Cardiac septum (tissue), 1 donor: Measurements from ENCODE around the gene EXOSC10. TPM values are rescaled to one million over a fixed set of nuclear protein-coding genes. Genes with fewer than 3 reads are reported as not detected.
"Not testable (repeated sequence)": the region's sequence is repeated elsewhere in the genome, so short reads cannot be mapped to it uniquely, and the experiment has no call there.

Experiments used
- DNase-seq: peaks from one replicate; pipeline ENCODE4 v3.0.0-alpha.2; 2020; ENCODE audit warnings: low spot score
- intact Hi-C: fragments of 100-400 bp; cut with DNase I; formaldehyde crosslinking; loops from one replicate; pipeline ENCODE4 v1.14.0; 2022
- total RNA-seq: library from RNA; stranded (reverse); fragmentation: NEBNext Ultra II Directional; extraction: Animal tissue kit (Norgen Biotek cat#: 25700); gene quantifications from one replicate; pipeline ENCODE4 v1.2.1, GENCODE V29; 2021
- donor health status: DM: no; HTN: no; CAD: no.

The EXOSC10 gene
- total RNA-seq, 1 donor from 2014 or later: 22.5 TPM

DNA sequence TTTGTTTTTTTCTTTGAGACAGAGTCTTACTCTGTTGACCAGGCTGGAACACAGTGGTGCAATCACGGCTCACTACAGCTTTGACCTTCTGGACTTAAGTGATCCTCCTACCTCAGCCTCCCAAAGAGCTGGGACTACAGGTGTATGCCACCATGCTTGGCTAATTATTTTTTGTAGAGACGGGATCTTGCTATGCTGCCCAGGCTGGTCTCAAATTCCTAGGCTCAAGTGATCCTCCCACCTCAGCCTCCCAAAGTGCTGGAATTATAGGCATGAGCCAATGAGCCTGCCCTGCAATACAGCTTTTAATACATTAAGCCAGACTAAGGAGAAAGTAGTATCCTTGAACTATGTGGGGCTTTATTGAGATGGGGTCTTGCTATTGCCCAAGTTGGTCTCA lies 16.6 kb upstream of the EXOSC10 start:
- DNase-seq: no peak
- intact Hi-C loops: no loop called here

DNA sequence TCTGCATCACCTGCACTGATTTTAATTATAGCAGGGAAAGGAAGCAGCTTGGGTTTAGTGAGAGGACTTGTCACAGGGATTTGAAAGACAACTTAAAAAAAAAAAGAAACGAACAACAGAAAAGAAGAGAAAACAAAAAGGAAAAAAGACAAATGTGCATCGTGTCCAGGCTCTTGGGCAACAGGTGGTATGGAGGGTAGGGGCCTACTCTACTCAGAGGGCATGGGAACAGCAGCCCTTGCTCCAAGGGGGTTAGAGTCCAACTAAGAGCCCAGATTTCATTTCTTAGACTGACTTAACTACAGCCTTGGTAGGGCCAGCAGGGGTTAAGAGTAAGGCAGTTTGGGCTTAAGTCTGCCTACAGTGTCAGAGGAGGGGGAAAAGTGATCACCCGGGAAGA lies 15.3 kb upstream of the EXOSC10 start:
- DNase-seq: no peak
- intact Hi-C loops: no loop called here

DNA sequence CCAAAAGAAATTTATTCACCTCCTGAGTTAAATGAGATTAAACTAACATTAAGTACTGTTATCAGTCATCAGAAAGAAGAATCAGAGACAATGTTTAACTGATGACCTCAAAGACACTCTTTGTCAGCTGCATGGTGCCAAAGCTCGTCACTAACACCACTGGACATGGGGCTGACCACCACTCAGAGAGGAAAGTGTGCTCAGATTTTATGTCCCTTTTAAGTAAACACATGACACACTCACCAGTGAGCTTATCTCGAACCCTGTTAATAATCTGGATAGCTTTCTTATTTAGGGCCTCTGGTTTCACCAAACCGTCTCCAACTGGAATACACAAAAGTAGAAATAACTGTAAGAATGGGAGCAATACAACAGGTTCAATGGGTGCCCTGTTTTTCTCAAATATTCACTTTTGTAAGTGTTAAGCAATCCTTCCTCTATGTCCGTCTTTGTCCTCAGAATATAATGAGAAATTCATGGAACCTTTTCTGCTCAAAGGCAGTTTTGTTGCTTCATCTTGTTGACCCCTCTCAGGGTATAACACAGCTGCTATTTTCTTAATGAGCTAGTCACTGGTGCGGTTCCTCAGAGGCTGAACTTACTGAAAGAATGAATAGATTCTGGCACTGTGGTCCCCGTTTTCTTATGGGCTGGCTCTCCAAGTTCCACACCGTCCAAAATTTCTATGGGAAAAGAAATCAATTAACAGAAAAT lies 9.5 kb upstream of the EXOSC10 start:
- DNase-seq: no peak
- intact Hi-C loops: no loop called here

DNA sequence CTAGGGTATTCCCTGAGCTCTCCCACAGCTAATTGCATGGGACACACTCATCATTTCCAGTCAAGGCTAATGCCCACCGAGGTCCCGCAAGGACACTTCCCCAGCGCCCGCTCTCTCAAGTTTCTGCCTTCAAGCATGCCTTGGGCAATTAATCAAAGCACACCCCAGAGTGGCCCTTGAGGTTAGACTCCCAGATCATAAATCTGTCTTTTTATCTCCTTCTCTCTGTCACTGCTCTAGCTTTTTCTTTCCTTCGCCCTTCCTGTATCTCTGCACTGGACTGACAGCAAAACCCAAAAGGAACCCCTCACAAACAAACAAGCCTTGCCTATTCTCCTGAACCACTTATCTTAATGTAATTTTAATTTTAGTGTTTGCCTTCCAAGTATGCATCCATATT lies 7.9 kb upstream of the EXOSC10 start:
- intact Hi-C loops: no loop called here

DNA sequence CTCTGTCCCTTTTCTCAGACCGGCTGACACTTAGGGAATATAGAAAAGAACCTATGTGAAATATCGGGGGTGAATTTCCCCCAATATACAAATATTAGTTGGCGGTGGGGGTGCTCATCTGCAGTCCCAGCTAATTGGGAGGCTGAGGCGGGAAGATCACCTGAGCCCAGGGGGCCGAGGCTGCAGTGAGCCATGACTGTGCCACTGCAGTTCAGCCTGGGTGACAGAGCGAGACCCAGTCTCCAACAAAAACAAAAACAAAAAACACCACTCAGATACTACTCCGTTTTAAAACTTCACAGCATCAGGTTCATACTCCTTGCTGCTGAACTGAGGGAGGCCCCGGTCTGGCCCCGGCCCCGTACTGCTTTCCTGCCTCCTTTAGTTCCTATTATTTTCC lies 5.9 kb upstream of the EXOSC10 start:
- DNase-seq: no peak
- intact Hi-C loops: no loop called here

More for the DNA sequence above, 7.9 kb upstream of the EXOSC10 start:
- no peak for DNase-seq

DNA sequence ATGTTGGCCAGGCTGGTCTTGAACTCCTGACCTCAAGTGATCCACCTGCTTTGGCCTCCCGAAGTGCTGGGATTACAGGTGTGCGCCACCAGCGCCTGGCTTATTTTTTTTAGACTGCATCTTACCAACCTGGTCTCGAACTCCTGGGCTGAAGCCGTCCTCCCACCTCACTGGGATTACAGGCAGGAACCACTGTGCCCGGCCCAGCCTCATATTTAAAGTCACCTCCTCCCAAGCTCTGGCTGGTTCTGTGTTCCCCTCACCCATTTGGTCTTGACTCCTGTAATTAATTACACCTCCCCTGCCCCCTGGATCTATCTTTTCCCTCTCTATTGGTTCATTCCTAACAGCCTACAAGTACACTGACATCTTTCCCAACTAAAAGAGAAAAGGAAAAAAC lies 1.7 kb upstream of the EXOSC10 start:
- DNase-seq: no peak
- intact Hi-C loops: no loop called here

DNA sequence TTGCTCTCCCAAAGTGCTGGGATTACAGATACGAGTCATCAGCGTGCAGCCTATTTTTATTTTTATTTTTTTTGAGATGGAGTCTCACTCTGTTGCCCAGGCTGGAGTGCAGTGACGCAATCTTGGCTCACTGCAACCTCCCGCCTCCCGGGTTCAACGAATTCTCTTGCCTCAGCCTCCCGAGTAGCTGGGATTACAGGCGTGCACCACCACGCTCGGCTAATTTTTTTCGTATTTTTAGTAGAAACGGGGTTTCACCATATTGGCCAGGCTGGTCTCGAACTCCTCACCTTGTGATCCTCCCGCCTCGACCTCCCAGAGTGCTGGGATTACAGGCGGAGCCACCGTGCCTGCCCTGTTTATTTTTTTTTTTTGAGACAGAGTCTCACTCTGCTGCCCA lies 1.1 kb upstream of the EXOSC10 start:
- intact Hi-C loops: loop anchor here (1.0 kb wide), 1 partner anchor 41 kb away; the partner anchor contains the start of gene SRM
- DNase-seq: not testable (repeated sequence)

DNA sequence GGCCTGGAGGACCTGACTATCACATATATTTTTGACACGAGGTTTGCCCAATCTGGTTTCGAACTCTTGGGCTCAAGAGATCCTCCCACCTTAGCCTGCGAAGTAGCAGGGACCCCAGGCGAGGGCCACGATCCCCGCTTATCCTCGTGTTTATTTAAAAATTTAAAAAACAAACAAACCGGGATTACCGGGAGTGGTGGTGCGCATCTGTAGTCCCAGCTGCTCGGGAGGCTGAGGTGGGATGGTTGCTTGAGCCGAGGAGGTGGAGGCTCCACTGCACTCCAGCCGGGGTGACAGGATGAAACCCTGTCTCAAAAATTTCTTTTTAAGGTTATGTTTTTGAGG lies 452 bp upstream of the EXOSC10 start:
- intact Hi-C loops: loop anchor here (1.0 kb wide), 1 partner anchor 40 kb away; the partner anchor contains the start of gene SRM
- no peak for DNase-seq

DNA sequence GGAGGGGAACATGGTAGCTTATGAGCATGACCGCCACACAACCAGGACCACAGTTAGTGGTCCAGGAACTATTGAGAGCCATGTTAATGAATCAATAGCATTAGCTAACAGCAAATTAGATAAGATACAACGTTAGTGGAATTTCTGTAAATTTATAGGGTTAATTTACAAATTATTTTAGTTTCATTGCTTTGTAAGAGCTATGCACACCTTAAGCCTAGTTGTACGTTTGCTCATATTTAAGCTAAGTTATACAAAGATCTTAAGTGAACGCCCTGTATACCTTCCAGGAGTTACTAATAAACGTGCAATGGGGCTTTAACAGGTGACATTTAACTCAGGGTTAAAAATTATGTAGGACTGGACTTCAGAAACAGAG lies 749 bp downstream of the EXOSC10 start:
- intact Hi-C loops: no loop called here
- DNase-seq: no peak

DNA sequence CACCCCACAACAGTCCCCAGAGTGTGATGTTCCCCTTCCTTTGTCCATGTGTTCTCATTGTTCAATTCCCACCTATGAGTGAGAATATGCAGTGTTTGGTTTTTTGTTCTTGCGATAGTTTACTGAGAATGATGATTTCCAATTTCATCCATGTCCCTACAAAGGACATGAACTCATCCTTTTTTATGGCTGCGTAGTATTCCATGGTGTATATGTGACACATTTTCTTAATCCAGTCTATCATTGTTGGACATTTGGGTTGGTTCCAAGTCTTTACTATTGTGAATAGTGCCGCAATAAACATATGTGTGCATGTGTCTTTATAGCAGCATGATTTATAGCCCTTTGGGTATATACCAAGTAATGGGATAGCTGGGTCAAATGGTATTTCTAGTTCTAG lies 15.9 kb downstream of the EXOSC10 start:
- intact Hi-C loops, DNase-seq: not testable (repeated sequence)

DNA sequence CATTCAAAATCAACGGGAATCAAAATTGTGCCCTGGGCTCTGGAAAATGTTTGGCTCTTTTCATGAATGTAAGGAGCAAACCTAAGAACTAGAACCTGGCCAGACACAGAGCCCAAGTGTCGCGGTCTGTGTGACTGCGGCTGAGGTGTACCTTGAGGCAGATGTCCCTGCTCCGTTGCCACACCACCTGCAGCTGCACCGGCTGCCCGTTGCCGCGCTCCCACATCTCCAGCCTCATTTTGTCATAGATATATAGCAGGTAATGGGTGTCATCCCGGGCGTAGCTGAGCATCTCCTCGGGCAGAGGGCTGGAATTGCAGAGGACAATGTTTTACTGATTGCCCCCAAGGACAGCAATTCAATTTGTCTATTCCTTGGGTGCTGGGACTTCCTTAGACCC lies 18.7 kb downstream of the EXOSC10 start:
- intact Hi-C loops: no loop called here
- DNase-seq: no peak

DNA sequence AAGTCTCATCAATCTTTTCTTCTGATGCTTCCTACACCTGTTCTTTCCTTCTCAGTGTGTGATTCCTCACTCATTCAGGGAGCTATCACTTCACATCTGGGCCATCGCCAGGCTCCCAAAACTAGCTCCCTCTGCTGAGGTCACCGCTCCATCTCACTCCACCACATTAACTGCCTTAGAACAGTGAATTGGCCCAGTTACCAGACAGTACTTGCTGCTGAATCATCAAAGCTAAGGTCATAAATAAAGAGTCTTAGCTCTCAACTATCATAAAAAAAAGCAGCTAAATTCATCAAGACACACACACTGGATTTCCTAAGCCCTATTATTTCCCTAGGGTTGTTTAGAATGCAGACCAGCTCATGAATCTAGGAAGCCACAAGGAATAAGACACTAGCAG lies 21.0 kb downstream of the EXOSC10 start:
- intact Hi-C loops: no loop called here
- no peak for DNase-seq

DNA sequence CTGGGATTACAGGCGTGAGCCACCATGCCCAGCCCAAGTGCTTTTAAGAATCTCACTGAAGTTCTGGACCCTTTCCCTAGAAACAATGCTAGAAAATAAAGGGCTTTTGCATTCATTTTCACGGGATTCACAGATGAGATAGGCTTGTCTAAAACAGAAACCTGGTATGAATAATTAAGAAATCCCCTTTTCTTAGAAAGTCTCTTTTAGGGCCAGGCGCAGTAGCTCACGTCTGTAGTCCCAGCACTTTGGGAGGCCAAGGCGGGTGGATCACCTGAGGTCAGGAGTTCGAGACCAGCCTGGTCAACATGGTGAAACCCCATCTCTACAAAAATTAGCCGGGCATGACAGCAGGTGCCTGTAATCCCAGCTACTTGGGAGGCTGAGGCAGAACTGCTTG lies 26.3 kb downstream of the EXOSC10 start:
- intact Hi-C loops, DNase-seq: not testable (repeated sequence)

DNA sequence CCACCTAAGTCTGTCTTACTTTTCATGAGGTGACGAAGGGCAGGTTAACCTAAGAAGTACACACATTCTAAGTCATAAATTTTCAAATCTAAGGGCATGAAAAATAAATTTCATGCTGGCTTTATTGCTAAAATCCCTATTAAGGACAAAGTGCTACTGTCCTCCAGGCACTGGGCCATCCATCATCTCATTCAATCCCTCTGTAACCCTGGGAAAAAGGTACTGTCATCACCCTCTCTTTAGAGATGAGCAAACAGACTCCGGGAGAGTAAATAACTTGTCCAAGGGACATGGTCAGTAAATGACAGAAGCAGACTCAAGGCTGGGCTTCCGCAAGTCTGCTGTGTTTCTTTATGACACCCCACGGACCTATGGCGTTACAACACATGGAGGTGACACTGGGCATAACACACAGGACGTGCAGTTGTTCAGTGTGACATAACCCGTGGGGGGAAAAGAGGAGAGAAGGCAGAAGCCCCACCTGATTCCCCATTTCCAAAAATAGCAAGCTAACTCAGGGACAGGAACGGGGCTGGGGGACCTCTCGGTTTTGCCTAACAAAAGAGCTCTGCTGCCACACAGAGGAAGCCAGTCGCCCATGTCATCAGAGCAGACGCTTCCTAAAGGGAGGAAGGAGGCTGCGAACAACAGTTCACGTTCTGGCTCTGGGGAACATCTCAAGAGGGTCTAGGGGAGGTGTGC lies 27.3 kb downstream of the EXOSC10 start:
- no peak for DNase-seq
- intact Hi-C loops: no loop called here

DNA sequence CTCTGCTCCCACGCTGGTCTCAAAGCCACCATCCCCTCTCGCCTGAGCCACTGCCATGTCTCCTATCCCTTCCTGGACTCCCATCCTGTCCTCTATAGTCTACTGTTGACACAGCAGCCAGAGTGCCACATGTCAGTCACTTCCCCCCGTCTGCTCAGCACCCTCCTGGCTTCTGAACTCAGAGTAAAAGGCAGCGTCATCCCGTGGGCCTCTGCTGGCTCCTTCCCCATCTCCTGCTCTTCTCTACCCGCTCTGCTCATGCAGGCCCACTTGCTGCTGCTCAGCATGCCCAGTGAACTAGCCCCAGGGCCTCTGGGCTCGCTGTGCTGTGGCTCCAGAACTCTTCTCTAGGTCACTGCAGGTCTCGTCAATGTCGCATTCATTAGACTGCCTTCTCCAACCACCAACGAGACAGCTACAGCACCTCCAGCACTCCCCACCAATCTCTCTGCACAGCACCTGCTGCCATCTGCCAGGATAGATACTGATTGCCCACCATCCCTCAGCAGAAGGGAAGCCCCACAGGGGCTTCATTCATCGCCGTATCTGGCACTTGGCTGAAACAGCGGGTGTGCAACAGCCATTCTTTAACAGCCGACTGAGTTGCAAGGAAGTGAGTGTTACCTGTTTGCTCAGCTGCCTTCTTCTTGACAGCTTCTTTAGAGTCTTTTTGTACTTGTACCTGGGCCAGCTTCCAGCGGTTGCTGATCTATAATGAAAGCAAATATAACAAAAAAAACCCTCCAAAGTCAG lies 28.0 kb downstream of the EXOSC10 start:
- no peak for DNase-seq
- intact Hi-C loops: no loop called here

DNA sequence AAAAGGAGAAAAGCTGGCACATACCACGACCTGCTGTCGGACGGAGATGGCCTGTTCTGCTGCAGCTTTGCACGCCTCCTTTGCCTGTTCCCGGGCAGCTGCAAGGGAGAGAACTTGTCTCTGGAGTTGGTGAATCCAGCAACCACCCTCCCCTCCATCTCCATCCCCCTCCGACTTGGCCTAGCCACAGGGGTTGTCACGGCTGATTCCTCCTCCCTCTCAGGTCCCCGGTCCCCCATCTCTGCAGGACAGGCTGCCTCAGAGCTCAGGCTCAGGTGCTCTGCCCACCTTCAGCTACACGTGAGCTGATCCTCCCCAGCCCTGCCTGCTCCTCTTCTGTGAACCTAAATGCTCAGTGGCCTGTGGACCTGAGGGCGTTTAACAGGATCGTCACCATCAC lies 28.8 kb downstream of the EXOSC10 start:
- no peak for DNase-seq
- intact Hi-C loops: no loop called here

DNA sequence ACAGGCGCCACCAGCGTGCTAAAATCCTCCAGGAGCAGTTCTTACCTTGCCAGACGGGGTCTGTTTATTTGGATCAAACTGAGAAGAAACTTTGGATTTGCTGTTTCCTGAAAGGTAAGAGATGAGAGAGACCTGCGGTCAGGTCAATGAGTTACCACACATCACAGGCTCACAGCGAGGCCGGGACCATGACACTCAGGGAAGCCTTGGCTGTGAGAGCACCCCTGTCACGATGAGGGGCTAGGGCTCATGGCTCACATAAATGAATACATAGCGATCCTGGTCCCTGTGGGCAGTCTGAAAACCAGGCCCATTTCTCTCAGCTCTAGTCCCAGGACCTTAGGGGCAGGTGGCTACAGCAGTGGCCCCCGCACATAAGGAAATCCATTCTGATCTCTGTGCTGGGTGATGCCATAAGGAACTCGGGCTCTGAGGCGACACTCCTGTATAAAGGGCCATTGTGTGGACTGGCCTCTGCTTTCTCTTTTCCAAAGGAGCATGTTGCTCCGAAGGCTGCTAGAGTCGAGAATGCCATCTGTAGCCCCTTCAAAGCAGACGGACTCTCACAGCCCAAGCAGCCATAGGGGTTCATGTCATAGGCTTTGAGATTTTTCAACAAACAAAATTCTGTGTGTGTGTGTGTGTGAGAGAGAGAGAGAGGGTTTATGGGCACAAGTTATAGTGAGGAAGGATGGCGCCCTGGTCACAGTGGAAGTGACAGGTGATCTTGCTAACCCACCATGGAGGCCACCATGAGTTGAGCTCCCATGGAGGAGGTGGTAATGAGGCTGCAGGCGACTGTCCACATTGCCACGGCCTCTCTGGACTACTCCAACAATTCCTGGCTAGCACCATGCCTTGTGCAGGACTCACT lies 30.8 kb downstream of the EXOSC10 start:
- no peak for DNase-seq
- intact Hi-C loops: no loop called here

DNA sequence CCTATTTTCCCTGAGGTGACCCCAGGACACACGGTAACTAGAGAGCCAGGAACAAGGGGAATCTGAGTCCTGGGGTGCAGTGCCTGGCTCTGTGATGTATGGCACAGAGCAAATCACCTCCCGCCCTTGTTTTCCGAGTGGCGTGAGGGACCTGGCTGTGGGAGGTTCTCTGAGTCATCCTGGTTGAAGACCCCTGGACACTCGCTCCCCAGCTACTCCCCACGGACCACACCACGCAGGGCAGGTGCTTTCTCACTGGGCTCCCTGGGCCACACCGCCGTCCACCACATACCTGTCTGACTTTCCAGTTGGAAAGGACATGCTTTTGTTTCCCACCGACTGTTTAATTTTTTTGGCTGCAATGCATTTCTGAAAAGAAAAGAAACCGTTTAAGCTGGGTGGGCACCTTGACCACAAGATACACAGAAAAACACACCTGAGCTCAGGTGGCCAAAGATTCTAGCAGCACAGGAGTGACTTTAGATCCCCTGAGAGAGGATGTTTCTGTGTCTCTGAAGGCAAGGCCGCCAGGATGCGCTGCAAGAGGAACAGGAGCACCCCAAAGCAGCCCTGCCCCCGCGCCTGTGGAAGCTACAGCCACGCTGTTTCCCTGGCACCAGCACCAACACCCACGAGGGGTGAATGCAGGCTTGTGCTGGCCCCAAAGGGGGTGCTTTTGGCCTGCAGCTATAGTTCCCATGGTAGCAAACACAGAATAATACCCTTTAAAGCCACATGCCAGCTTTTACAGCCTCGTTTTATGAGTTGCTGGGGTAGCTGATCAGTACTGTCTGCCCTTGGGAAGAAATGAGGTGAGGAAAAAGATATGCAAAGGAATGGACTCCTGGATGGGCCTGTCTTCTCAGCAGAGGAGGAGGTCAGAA lies 31.7 kb downstream of the EXOSC10 start:
- DNase-seq: no peak
- intact Hi-C loops: no loop called here

DNA sequence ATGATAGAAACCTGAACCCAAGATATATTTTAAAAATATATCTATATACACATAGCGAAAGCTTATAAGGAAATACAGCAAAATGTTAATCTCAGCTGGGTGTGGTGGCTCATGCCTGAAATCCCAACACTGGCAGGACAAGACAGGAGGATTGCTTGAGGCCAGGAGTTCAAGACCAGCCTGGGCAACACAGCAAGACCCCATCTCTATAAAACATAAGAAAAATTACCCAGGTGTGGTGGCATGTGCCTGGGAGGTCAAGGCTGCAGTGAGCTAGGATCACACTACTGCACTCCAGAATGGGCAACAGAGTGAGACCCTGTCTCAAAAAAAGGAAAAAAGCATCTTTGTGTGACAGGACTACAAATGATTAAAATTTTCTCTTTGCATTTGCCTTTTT lies 33.9 kb downstream of the EXOSC10 start:
- intact Hi-C loops: no loop called here
- DNase-seq: no peak
